Measurements from ENCODE around the gene SLC9A8. TPM values are rescaled to one million over a fixed set of nuclear protein-coding genes. Genes with fewer than 3 reads are reported as not detected.
"Not testable (repeated sequence)": the region's sequence is repeated elsewhere in the genome, so short reads cannot be mapped to it uniquely, and the experiment has no call there.

The SLC9A8 gene
- total and polyA plus RNA-seq, 7 experiments from 2014 or later: 6.2 to 42.5 (median 23.6) TPM

- ChIA-PET CTCF (no interaction called here), POLR2A (no interaction called here)
- H3K36me3 Mint-ChIP-seq: peaks cover 0 to 10% (median 0%) of the 10 kb centered on the region in 5 donors
- peak; percentile 74 for ATAC-seq
- H3K4me1 Mint-ChIP-seq: peaks cover 19 to 45% (median 25%) of the 10 kb centered on the region in 7 donors
- peak overlapping the region in 4 of 9 donors; percentile 19 to 72 (median 58) for H3K27ac Mint-ChIP-seq
- peaks cover 43 to 75% (median 63%) of the 10 kb centered on the region in 5 donors for H3K27me3 Mint-ChIP-seq
- H3K9me3 Mint-ChIP-seq: peaks cover 0 to 4% (median 0%) of the 10 kb centered on the region in 11 donors
- peaks cover 13 to 20% of the 10 kb centered on the region in 2 donors for H3K4me1 ChIP-seq (ENCODE audit: control insufficient read depth in 2 of 2, insufficient read depth in 2 of 2, low read length in 2 of 2)
- H3K27me3 ChIP-seq (ENCODE audit: control insufficient read depth in 2 of 2, insufficient read depth in 2 of 2, low read length in 2 of 2): peaks cover 0 to 14% of the 10 kb centered on the region in 2 donors
- DNase-seq: peak in 7 of 9 donors; percentile 18 to 73 (median 68)
- no peak overlapping the region for H3K27ac ChIP-seq (ENCODE audit: low read depth, low read length)
- intact Hi-C loops (cut with micrococcal nuclease): loop anchor here in 1 of 2 donors (2.0 kb wide), 1 partner anchor 34 kb away; no protein-coding TSS in a partner anchor
- peak overlapping the region; percentile 46 to 80 (median 70) for H3K4me3 Mint-ChIP-seq
- no peaks in the 10 kb centered on the region for H3K9me3 ChIP-seq (ENCODE audit: control insufficient read depth in 2 of 3, low read length in 3 of 3)
- H3K36me3 ChIP-seq (ENCODE audit: control insufficient read depth in 2 of 3, insufficient read depth in 3 of 3, low read length in 3 of 3): no peaks in the 10 kb centered on the region
- peak overlapping the region; percentile 9 for H3K4me3 ChIP-seq (ENCODE audit: low read length)
Measured at GRCh38 chr20:49768204-49769047, 44.2 kb upstream of the SLC9A8 start.

GRCh38 chr20:49769048-49769581 is 43.5 kb upstream of the SLC9A8 start:
- intact Hi-C loops (cut with micrococcal nuclease): loop anchor here in 1 of 2 donors (2.0 kb wide), 1 partner anchor 34 kb away; no protein-coding TSS in a partner anchor
- DNase-seq (peak in 1 of 9 donors; percentile 6), ATAC-seq (no peak)
- H3K4me3 ChIP-seq (ENCODE audit: low read length): peak overlapping the region; percentile 9
- H3K27me3 ChIP-seq (ENCODE audit: control insufficient read depth in 2 of 2, insufficient read depth in 2 of 2, low read length in 2 of 2): peaks cover 0 to 14% of the 10 kb centered on the region in 2 donors
- no peaks in the 10 kb centered on the region for H3K9me3 ChIP-seq (ENCODE audit: control insufficient read depth in 2 of 3, low read length in 3 of 3)
- POLR2A ChIA-PET: no interaction called here
- peaks cover 0 to 4% (median 0%) of the 10 kb centered on the region in 11 donors for H3K9me3 Mint-ChIP-seq
- peak overlapping the region in 2 of 9 donors; percentile 57 to 72 for H3K27ac Mint-ChIP-seq
- peak overlapping the region; percentile 46 to 80 (median 70) for H3K4me3 Mint-ChIP-seq
- CTCF ChIA-PET: no interaction called here
- H3K27ac ChIP-seq (ENCODE audit: low read depth, low read length): no peak overlapping the region
- H3K4me1 Mint-ChIP-seq: peaks cover 17 to 45% (median 25%) of the 10 kb centered on the region in 7 donors
- peaks cover 13 to 20% of the 10 kb centered on the region in 2 donors for H3K4me1 ChIP-seq (ENCODE audit: control insufficient read depth in 2 of 2, insufficient read depth in 2 of 2, low read length in 2 of 2)
- H3K36me3 ChIP-seq (ENCODE audit: control insufficient read depth in 2 of 3, insufficient read depth in 3 of 3, low read length in 3 of 3): no peaks in the 10 kb centered on the region
- peaks cover 0 to 10% (median 0%) of the 10 kb centered on the region in 5 donors for H3K36me3 Mint-ChIP-seq
- peaks cover 39 to 75% (median 58%) of the 10 kb centered on the region in 5 donors for H3K27me3 Mint-ChIP-seq

GRCh38 chr20:49770634-49771033 is 42.0 kb upstream of the SLC9A8 start:
- Mint-ChIP-seq H3K9me3 (peaks cover 0 to 4% (median 0%) of the 10 kb centered on the region in 11 donors), H3K4me1 (peaks cover 19 to 47% (median 25%) of the 10 kb centered on the region in 7 donors), H3K36me3 (peaks cover 0 to 10% (median 0%) of the 10 kb centered on the region in 5 donors), H3K27me3 (peaks cover 30 to 64% (median 49%) of the 10 kb centered on the region in 5 donors), H3K4me3 (no peak overlapping the region), H3K27ac (no peak overlapping the region)
- no peak for ATAC-seq
- ChIA-PET POLR2A (interaction anchor here (0.6 kb wide), 1 partner anchor 46 kb away, joined by 3 read pairs; no protein-coding TSS in a partner anchor), CTCF (interaction anchor here (0.8 kb wide), 1 partner anchor 159 kb away, joined by 4 read pairs; no protein-coding TSS in a partner anchor)
- no peaks in the 10 kb centered on the region for H3K9me3 ChIP-seq (ENCODE audit: control insufficient read depth in 2 of 3, low read length in 3 of 3)
- no peak overlapping the region for H3K4me3 ChIP-seq (ENCODE audit: low read length)
- H3K4me1 ChIP-seq (ENCODE audit: control insufficient read depth in 2 of 2, insufficient read depth in 2 of 2, low read length in 2 of 2): peaks cover 13 to 20% of the 10 kb centered on the region in 2 donors
- H3K36me3 ChIP-seq (ENCODE audit: control insufficient read depth in 2 of 3, insufficient read depth in 3 of 3, low read length in 3 of 3): no peaks in the 10 kb centered on the region
- intact Hi-C loops (cut with micrococcal nuclease): no loop called here
- DNase-seq: no peak
- H3K27me3 ChIP-seq (ENCODE audit: control insufficient read depth in 2 of 2, insufficient read depth in 2 of 2, low read length in 2 of 2): peaks cover 0 to 14% of the 10 kb centered on the region in 2 donors
- no peak overlapping the region for H3K27ac ChIP-seq (ENCODE audit: low read depth, low read length)

- H3K9me3 ChIP-seq (ENCODE audit: control insufficient read depth in 2 of 3, low read length in 3 of 3); H3K27me3 ChIP-seq (ENCODE audit: control insufficient read depth in 2 of 2, insufficient read depth in 2 of 2, low read length in 2 of 2); H3K36me3 Mint-ChIP-seq; intact Hi-C loops (cut with micrococcal nuclease); ATAC-seq; CTCF ChIA-PET; H3K4me1 ChIP-seq (ENCODE audit: control insufficient read depth in 2 of 2, insufficient read depth in 2 of 2, low read length in 2 of 2); H3K9me3 Mint-ChIP-seq; H3K4me3 Mint-ChIP-seq; POLR2A ChIA-PET; H3K27ac Mint-ChIP-seq; H3K4me3 ChIP-seq (ENCODE audit: low read length); H3K36me3 ChIP-seq (ENCODE audit: control insufficient read depth in 2 of 3, insufficient read depth in 3 of 3, low read length in 3 of 3); H3K27ac ChIP-seq (ENCODE audit: low read depth, low read length); DNase-seq: not testable (repeated sequence)
- H3K4me1 Mint-ChIP-seq: peaks cover 4 to 41% (median 11%) of the 10 kb centered on the region in 7 donors
- H3K27me3 Mint-ChIP-seq: peaks cover 16 to 38% (median 29%) of the 10 kb centered on the region in 5 donors
Measured at GRCh38 chr20:49774213-49774612, 38.4 kb upstream of the SLC9A8 start.

- ATAC-seq (peak; percentile 38), DNase-seq (no peak)
- no peak overlapping the region for H3K4me3 Mint-ChIP-seq
- peaks cover 12 to 27% (median 19%) of the 10 kb centered on the region in 5 donors for H3K27me3 Mint-ChIP-seq
- Histone ChIP-seq H3K27ac (ENCODE audit: low read depth, low read length) (no peak overlapping the region), H3K4me1 (ENCODE audit: control insufficient read depth in 2 of 2, insufficient read depth in 2 of 2, low read length in 2 of 2) (no peaks in the 10 kb centered on the region), H3K4me3 (ENCODE audit: low read length) (no peak overlapping the region), H3K9me3 (ENCODE audit: control insufficient read depth in 2 of 3, low read length in 3 of 3) (no peaks in the 10 kb centered on the region), H3K36me3 (ENCODE audit: control insufficient read depth in 2 of 3, insufficient read depth in 3 of 3, low read length in 3 of 3) (no peaks in the 10 kb centered on the region), H3K27me3 (ENCODE audit: control insufficient read depth in 2 of 2, insufficient read depth in 2 of 2, low read length in 2 of 2) (no peaks in the 10 kb centered on the region)
- no peaks in the 10 kb centered on the region for H3K9me3 Mint-ChIP-seq
- intact Hi-C loops (cut with micrococcal nuclease): no loop called here
- peaks cover 0 to 31% (median 4%) of the 10 kb centered on the region in 7 donors for H3K4me1 Mint-ChIP-seq
- no peak overlapping the region for H3K27ac Mint-ChIP-seq
- ChIA-PET POLR2A (no interaction called here), CTCF (no interaction called here)
- peaks cover 0 to 3% (median 0%) of the 10 kb centered on the region in 5 donors for H3K36me3 Mint-ChIP-seq
Measured at GRCh38 chr20:49775229-49775693, 37.4 kb upstream of the SLC9A8 start.

GRCh38 chr20:49779972-49780371 is 32.7 kb upstream of the SLC9A8 start:
- Histone ChIP-seq H3K4me3 (ENCODE audit: low read length) (no peak overlapping the region), H3K27me3 (ENCODE audit: control insufficient read depth in 2 of 2, insufficient read depth in 2 of 2, low read length in 2 of 2) (no peaks in the 10 kb centered on the region), H3K36me3 (ENCODE audit: control insufficient read depth in 2 of 3, insufficient read depth in 3 of 3, low read length in 3 of 3) (no peaks in the 10 kb centered on the region), H3K4me1 (ENCODE audit: control insufficient read depth in 2 of 2, insufficient read depth in 2 of 2, low read length in 2 of 2) (no peaks in the 10 kb centered on the region), H3K27ac (ENCODE audit: low read depth, low read length) (no peak overlapping the region), H3K9me3 (ENCODE audit: control insufficient read depth in 2 of 3, low read length in 3 of 3) (no peaks in the 10 kb centered on the region)
- Mint-ChIP-seq H3K27me3 (peaks cover 0 to 6% (median 5%) of the 10 kb centered on the region in 5 donors), H3K9me3 (peaks cover 0 to 2% (median 0%) of the 10 kb centered on the region in 11 donors), H3K4me1 (peaks cover 0 to 27% (median 7%) of the 10 kb centered on the region in 7 donors), H3K4me3 (no peak overlapping the region), H3K27ac (no peak overlapping the region), H3K36me3 (no peaks in the 10 kb centered on the region)
- intact Hi-C loops (cut with micrococcal nuclease): no loop called here
- ATAC-seq (no peak), DNase-seq (no peak)
- ChIA-PET CTCF (no interaction called here), POLR2A (interaction anchor here (0.7 kb wide), 1 partner anchor 1799 kb away, joined by 3 read pairs; no protein-coding TSS in a partner anchor)

Data from naive thymus-derived CD4-positive, alpha-beta T cell (primary cell).